ENCODE results near the gene ARSI. TPM values are rescaled to one million over a fixed set of nuclear protein-coding genes. Genes with fewer than 3 reads are reported as not detected.
A peak's percentile ranks its signal among the peaks of the same experiment; 100 is the strongest.

Gene ARSI
- total and polyA plus RNA-seq, 2 of the 13 experiments (the other 11 are each of a cell fraction or from before 2014, with no cell fraction given) = 4.2 to 33.9 TPM

- peak; percentile 94 for TF ChIP-seq AGO2 (optimal IDR thresholded peaks at IDR 0.05; ENCODE audit: low read depth, low read length)
- TF ChIP-seq GLI4 (CRISPR knock-in tag; IDR thresholded peaks at IDR 0.05; ENCODE audit: borderline replicate concordance) = no peak
- no peak for TF ChIP-seq SRSF9 (IDR thresholded peaks at IDR 0.05; ENCODE audit: borderline replicate concordance, insufficient read depth, low read depth, low read length, poor library complexity, severe bottlenecking)
- TF ChIP-seq IRF9 (CRISPR knock-in tag; IDR thresholded peaks at IDR 0.05; ENCODE audit: borderline replicate concordance) = no peak
- no peak for TF ChIP-seq ZUFSP (CRISPR knock-in tag; IDR thresholded peaks at IDR 0.05; ENCODE audit: borderline replicate concordance)
Measured at GRCh38 chr5:150293091-150293941, 9.4 kb downstream of the ARSI start (continued).
